Skin epidermis (tissue), 12 donors: Measurements from ENCODE around the gene SLC25A11.
"Not testable (repeated sequence)": the region's sequence is repeated elsewhere in the genome, so short reads cannot be mapped to it uniquely, and the experiment has no call there.

Experiments used
- H3K27ac ChIP-seq, 21 experiments: fragments of 200-600 bp; sonication (generic) in 11 of 21; one replicate each; pipeline ENCODE4 v1.5.0; 2020; ENCODE audit warnings: mild to moderate bottlenecking in 3 of 21, inconsistent platforms in 2 of 21, moderate library complexity in 2 of 21
- H3K4me3 ChIP-seq, 7 experiments: fragments of 200-600 bp; sonication (generic) in 2 of 7; one replicate each; pipeline ENCODE4 v1.5.0; 2020; ENCODE audit warnings: inconsistent platforms in 2 of 7, mild to moderate bottlenecking in 2 of 7, moderate library complexity in 1 of 7

The SLC25A11 gene

GRCh38 chr17:4933646-4934045, 6.2 kb downstream of the SLC25A11 start:
- H3K4me3 ChIP-seq, result no peak overlapping the region
- H3K27ac ChIP-seq, result peak overlapping the region in 3 of 21 experiments; percentile 2 to 34 (median 8)

GRCh38 chr17:4932756-4933155, 7.1 kb downstream of the SLC25A11 start:
- H3K27ac ChIP-seq, result no peak overlapping the region
- no peak overlapping the region for H3K4me3 ChIP-seq

GRCh38 chr17:4931963-4932362, 7.9 kb downstream of the SLC25A11 start, which contains the start of gene GP1BA:
GP1BA (plus strand) TSS chr17:4932277; CDS start chr17:4932605, 328 bp downstream.
- H3K27ac ChIP-seq, result no peak within 1 kb of the TSS
- no peak within 1 kb of the TSS for H3K4me3 ChIP-seq

- Histone ChIP-seq H3K4me3 (no peak overlapping the region), H3K27ac (no peak overlapping the region)
Measured at GRCh38 chr17:4928881-4929280, 11.0 kb downstream of the SLC25A11 start.

GRCh38 chr17:4926577-4927335, 13.1 kb downstream of the SLC25A11 start:
- H3K27ac ChIP-seq, H3K4me3 ChIP-seq: not testable (repeated sequence)

GRCh38 chr17:4921320-4921719, 18.5 kb downstream of the SLC25A11 start:
- H3K4me3 ChIP-seq, result no peak overlapping the region
- H3K27ac ChIP-seq, result peak overlapping the region in 1 of 21 experiments; percentile 73

GRCh38 chr17:4920351-4921048, 19.3 kb downstream of the SLC25A11 start:
- no peak overlapping the region for H3K4me3 ChIP-seq

GRCh38 chr17:4919511-4920047, 20.3 kb downstream of the SLC25A11 start:
- H3K27ac ChIP-seq, result peak overlapping the region in 4 of 21 experiments; percentile 69 to 75 (median 74)

More at GRCh38 chr17:4920351-4921048, 19.3 kb downstream of the SLC25A11 start:
- peak overlapping the region in 8 of 21 experiments; percentile 25 to 75 (median 60) for H3K27ac ChIP-seq

GRCh38 chr17:4914551-4914950, 25.3 kb downstream of the SLC25A11 start:
- not testable (repeated sequence) for H3K4me3 ChIP-seq, H3K27ac ChIP-seq

More at GRCh38 chr17:4919511-4920047, 20.3 kb downstream of the SLC25A11 start:
- no peak overlapping the region for H3K4me3 ChIP-seq

- H3K27ac ChIP-seq, result no peak overlapping the region
- no peak overlapping the region for H3K4me3 ChIP-seq
Measured at GRCh38 chr17:4913994-4914393, 25.9 kb downstream of the SLC25A11 start.

- H3K27ac ChIP-seq, result peak overlapping the region in 20 of 21 experiments; percentile 47 to 89 (median 76)
- H3K4me3 ChIP-seq, result peak overlapping the region in 1 of 7 experiments; percentile 16
Measured at GRCh38 chr17:4908711-4909496, 30.9 kb downstream of the SLC25A11 start.

- peak overlapping the region in 20 of 21 experiments; percentile 47 to 89 (median 76) for H3K27ac ChIP-seq
- H3K4me3 ChIP-seq, result no peak overlapping the region
Measured at GRCh38 chr17:4908301-4908700, 31.5 kb downstream of the SLC25A11 start.

GRCh38 chr17:4906642-4907041, 33.2 kb downstream of the SLC25A11 start:
- not testable (repeated sequence) for H3K27ac ChIP-seq, H3K4me3 ChIP-seq

GRCh38 chr17:4903051-4903818, 36.6 kb downstream of the SLC25A11 start, which contains the start of gene CHRNE:
CHRNE (minus strand) TSS chr17:4903098; CDS start chr17:4903063, 35 bp downstream.
- Histone ChIP-seq H3K27ac (peak within 1 kb of the TSS in 17 of 21 experiments; percentile 10 to 77 (median 51)), H3K4me3 (peak within 1 kb of the TSS in 2 of 7 experiments; percentile 18 to 42)

GRCh38 chr17:4902540-4902939, 37.3 kb downstream of the SLC25A11 start:
- H3K4me3 ChIP-seq, result no peak overlapping the region
- peak overlapping the region in 16 of 21 experiments; percentile 10 to 77 (median 42) for H3K27ac ChIP-seq

GRCh38 chr17:4901648-4902344, 38.0 kb downstream of the SLC25A11 start:
- Histone ChIP-seq H3K27ac (peak overlapping the region in 16 of 21 experiments; percentile 3 to 77 (median 54)), H3K4me3 (peak overlapping the region in 4 of 7 experiments; percentile 18 to 58 (median 48))

GRCh38 chr17:4901108-4901647, 38.7 kb downstream of the SLC25A11 start:
- Histone ChIP-seq H3K4me3 (peak overlapping the region; percentile 32 to 58 (median 42)), H3K27ac (peak overlapping the region in 10 of 21 experiments; percentile 10 to 77 (median 40))
